Activated naive CD8-positive, alpha-beta T cell (primary cell): ENCODE measurements around the gene ADNP2.

ENCODE experiments used
- H3K27ac Mint-ChIP-seq: one replicate; pipeline ENCODE4 v1.8.0; 2021; ENCODE audit warnings: mixed read lengths
- H3K27me3 Mint-ChIP-seq: one replicate; pipeline ENCODE4 v1.8.0; 2021; ENCODE audit warnings: mixed read lengths
- H3K36me3 Mint-ChIP-seq: one replicate; pipeline ENCODE4 v1.8.0; 2021; ENCODE audit warnings: mixed read lengths
- H3K4me1 Mint-ChIP-seq: one replicate; pipeline ENCODE4 v1.8.0; 2021; ENCODE audit warnings: low read depth, mixed read lengths
- H3K4me3 Mint-ChIP-seq: one replicate; pipeline ENCODE4 v1.8.0; 2021; ENCODE audit warnings: mild to moderate bottlenecking, mixed read lengths
- H3K9me3 Mint-ChIP-seq: one replicate; pipeline ENCODE4 v1.8.0; 2021; ENCODE audit warnings: low read depth, mixed read lengths

The ADNP2 gene

DNA sequence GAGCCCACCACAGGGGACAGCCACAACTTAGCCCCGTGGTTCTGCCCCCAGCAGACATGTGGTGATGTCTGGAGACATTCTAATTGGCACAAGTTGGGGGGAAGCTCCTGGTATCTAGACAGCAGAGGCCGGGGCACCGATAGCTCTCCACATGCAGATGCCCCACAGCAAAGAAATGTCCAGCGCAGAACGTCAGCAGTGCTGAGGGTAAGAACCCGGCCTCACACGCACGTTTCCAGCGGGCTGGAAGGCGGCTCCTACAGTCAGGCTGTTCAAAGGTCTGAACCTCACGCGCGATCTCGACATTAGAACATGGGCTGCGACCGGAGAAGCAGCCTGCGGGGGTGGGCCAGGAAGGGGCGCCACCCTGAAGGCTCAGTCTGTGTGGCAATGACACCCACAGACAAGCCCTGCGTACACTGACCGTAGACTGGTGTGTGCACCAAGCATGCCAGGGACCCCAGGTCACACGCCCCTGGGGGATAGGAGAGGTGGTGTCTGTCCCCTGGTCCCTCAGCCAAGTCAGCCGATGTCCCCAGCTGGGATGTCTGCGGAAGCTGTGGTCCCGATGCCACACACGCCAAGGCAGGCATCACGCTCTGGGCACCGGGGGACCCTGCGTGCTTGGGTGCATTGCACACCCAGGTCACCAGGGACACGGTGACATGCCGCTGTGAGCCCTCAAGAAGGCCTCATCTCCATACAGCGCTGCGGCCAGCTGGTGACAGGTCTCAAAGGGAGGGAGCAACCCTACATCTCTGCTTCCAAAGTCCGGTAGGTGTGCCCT, 71.9 kb downstream of the ADNP2 start:
- Mint-ChIP-seq H3K4me3 (no peak overlapping the region), H3K27me3 (peaks cover under 1% of the 10 kb centered on the region), H3K9me3 (no peaks in the 10 kb centered on the region), H3K4me1 (peaks cover 3% of the 10 kb centered on the region), H3K27ac (no peak overlapping the region), H3K36me3 (no peaks in the 10 kb centered on the region)

DNA sequence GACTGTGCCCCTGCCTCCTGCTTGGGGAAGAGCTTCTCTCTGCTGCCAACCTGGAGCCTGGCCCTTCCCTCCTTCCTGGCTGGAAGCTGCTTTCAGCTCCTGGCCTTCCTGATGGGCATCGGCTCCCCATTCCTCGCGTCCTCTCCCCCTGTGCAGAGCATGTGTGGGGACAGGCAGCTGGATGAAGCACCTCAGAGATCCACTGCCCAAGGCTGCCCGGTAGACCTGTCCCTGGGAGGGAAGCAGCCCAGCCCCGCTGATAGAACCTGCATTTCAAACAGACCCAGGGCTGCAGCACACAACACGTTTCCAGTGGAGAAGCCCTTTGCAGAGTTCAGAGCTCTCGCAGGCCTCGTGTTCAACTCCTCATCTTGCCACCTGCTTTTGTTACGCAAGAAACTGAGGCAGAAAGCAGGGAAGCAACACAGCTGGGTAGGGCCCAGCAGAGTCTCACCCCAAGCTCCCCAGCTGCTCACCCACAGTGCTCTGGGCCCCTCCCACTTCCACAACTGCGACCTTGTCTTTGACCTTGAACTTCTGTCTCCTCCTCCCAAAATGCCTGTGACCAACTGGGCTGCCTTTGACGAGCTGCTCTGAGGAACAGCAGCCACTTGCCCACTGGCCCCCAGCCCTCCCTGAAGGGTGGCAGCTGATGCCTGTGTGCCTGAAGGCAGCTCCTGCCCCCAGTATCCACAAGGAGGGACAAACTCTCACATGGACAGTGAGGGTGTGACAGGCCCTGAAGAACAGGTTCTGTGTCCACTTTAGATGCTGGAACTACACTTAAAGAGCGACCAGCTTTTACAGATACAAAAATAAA, 72.8 kb downstream of the ADNP2 start:
- H3K9me3 Mint-ChIP-seq: no peaks in the 10 kb centered on the region
- H3K4me1 Mint-ChIP-seq: peaks cover 1% of the 10 kb centered on the region
- no peaks in the 10 kb centered on the region for H3K36me3 Mint-ChIP-seq
- no peak overlapping the region for H3K4me3 Mint-ChIP-seq
- peaks cover 4% of the 10 kb centered on the region for H3K27me3 Mint-ChIP-seq
- H3K27ac Mint-ChIP-seq: no peak overlapping the region

DNA sequence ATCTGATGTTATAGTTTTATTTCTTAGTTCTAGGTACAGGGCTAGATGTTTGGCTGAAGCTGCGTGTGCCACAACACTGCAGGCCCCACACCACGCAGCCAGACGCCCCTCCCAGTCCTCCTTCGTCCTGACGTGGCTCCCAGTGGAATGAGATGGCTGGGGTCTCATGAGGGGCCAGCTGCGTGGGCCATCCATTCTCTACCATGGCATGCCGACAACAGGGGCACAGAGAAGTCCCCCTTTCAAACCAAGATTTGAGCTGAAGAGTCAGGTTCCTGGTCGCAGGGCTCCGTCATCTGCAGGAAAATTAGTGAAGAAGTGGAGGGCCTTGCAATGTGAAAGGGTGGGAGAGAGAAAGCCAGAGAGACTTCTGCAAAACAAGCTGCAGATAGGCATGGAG, 73.8 kb downstream of the ADNP2 start:
- no peak overlapping the region for H3K27ac Mint-ChIP-seq
- H3K4me1 Mint-ChIP-seq: peaks cover 1% of the 10 kb centered on the region
- H3K27me3 Mint-ChIP-seq: peaks cover 4% of the 10 kb centered on the region
- no peaks in the 10 kb centered on the region for H3K9me3 Mint-ChIP-seq
- no peak overlapping the region for H3K4me3 Mint-ChIP-seq
- H3K36me3 Mint-ChIP-seq: no peaks in the 10 kb centered on the region

DNA sequence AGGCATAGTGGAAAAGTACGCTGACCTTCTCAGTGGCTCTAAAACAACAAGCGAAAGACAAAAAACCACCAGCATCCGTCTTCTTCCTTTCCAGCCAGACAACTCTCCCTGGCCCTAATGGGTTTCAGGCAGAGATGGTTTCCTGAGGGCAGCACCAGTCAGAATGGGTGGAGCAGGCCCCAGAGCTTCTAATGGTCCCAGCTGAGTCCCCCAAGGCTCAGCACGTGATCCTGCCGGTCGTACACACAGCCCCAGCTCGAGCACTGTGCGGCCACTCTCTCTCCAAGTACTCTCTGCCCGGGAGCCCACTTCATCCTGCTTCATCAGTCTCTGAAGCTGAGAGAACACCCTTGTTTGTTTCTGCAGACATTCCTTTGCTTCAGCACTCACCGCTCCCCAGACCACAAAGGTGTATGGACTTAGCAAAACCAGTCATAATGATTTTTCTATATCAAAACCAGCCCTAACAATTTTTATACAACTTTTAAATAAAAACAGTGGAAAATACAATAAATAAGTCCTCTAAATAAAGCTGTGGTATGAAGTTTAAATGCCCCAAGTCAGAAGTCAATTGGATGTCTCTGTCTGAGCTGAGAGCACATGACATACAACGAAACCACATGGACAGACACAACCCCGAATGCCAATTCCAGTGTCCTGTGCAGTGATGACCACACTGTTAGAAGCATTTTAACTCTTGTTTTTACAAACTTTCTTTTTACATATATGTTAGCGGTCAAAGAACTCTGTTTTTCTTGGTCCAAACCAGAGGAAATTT, 74.4 kb downstream of the ADNP2 start:
- no peak overlapping the region for H3K27ac Mint-ChIP-seq
- peaks cover 1% of the 10 kb centered on the region for H3K4me1 Mint-ChIP-seq
- H3K9me3 Mint-ChIP-seq: no peaks in the 10 kb centered on the region
- H3K4me3 Mint-ChIP-seq: no peak overlapping the region
- peaks cover 4% of the 10 kb centered on the region for H3K27me3 Mint-ChIP-seq
- H3K36me3 Mint-ChIP-seq: no peaks in the 10 kb centered on the region

DNA sequence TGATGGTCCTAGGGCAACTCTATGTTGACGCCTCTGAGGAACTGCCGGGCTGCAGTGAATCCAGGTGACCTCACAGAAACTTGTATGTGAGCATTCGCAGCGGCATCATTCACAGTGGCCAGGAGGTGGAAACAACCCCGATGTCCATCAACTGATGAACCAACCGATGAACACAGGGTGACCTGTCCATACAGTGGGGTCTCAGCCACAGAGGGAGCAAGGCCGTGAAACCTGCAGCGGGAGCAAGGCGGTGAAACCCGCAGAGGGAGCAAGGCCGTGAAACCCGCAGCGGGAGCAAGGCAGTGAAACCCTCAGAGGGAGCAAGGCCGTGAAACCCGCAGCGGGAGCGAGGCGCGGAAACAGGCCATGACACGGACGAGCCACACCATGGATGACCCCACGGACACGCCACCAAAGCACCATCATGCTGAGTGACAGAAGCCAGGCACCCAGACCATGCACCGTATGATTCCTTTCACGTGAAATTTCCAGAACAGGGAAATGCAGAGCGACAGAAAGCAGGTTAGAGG, 75.2 kb downstream of the ADNP2 start:
- H3K27me3 Mint-ChIP-seq: peaks cover 4% of the 10 kb centered on the region
- no peaks in the 10 kb centered on the region for H3K9me3 Mint-ChIP-seq
- no peak overlapping the region for H3K27ac Mint-ChIP-seq
- no peak overlapping the region for H3K4me3 Mint-ChIP-seq
- no peaks in the 10 kb centered on the region for H3K4me1 Mint-ChIP-seq
- no peaks in the 10 kb centered on the region for H3K36me3 Mint-ChIP-seq

DNA sequence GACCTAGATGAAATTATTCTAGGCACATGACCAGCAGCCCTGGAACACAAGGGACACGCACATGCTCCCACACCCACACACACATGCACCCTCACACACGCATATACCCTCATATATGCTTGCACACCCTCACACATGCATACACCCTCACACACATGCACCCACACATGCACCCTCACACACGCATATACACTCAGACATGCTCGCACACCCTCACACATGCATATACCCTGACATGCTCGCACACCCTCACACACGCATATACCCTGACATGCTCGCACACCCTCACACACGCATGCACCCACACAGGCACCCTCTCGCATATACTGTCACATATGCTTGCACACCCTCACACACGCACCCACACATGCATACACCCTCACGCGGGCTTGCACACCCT, 76.5 kb downstream of the ADNP2 start:
- Mint-ChIP-seq H3K4me1 (no peaks in the 10 kb centered on the region), H3K4me3 (no peak overlapping the region), H3K27me3 (peaks cover 4% of the 10 kb centered on the region), H3K27ac (no peak overlapping the region), H3K9me3 (no peaks in the 10 kb centered on the region), H3K36me3 (no peaks in the 10 kb centered on the region)

DNA sequence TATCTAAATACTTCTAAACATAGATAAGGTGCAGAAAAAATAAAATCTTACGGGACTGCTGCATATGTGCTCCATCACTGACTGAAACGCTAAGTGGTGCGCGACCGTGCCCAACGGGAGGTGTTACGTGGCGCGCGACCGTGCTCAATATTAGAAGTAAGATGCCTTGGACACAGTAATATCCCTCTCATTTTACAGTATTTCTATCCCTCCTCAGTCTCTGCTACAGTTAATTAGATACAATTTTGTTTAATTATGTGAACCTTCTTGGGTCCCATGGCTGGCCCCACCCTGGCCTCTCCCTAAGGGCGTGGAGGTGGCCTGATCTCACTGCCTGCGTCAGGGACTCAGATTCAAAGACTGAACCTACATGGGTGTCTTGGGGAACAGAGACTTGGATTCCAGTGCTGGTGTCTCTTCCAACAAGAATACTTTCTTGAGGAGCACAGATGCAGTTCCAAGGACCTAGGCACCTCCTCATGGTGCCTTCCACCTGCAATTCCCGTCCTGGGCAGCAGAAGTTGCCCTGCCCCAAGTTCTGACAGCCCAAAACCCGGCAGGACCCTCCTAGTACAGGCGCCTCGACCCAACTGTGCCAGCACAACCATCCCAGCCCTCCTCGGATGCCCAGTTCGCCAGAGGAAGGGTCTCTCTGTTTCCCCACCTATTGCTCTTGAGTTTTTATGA, 79.0 kb downstream of the ADNP2 start:
- Mint-ChIP-seq H3K9me3 (no peaks in the 10 kb centered on the region), H3K27me3 (peaks cover 7% of the 10 kb centered on the region), H3K36me3 (no peaks in the 10 kb centered on the region), H3K4me1 (no peaks in the 10 kb centered on the region), H3K4me3 (no peak overlapping the region), H3K27ac (no peak overlapping the region)

DNA sequence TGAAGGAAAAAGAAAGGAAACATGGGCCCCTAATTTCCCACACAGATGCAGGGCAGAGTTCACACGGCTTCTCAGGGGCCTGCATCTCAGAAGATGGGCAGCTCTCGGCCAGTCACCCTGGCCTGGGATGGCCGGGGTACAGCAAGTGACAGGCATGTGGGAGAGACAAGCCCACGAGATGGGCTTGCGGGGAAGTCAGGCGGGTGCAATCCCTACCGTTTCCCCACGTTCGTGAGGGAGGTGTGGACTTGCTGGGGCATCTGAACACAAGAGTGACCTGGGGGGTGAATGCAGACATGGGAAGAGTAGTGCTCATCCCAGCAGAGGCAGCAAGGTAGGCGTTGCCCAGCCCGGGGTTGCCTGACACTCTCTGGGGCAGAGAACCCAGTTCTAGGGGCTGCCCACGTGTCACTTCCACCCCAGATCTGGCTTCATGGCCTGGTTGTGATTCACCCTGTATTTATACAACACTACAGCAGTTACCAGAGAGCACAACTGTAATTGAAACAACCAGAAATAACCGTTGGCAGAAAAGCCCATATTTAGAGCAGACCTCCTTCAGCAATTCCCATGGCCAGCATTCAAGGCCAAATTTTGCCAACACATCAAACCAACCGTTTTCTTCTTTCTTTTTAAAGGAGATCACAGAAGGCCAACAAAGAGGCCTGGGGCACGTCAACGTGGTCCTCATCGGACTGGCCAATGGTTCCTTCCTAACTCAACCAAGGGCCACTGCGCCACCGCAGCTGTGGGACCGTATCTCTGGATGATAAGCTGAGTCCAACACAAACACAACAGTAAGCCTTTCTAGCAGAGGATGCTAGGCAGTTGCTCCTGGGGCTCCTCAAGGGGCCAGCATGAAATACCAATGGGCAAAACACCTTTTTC, 79.8 kb downstream of the ADNP2 start:
- Mint-ChIP-seq H3K36me3 (no peaks in the 10 kb centered on the region), H3K4me3 (no peak overlapping the region), H3K27ac (no peak overlapping the region), H3K27me3 (peaks cover 8% of the 10 kb centered on the region), H3K9me3 (no peaks in the 10 kb centered on the region), H3K4me1 (no peaks in the 10 kb centered on the region)

DNA sequence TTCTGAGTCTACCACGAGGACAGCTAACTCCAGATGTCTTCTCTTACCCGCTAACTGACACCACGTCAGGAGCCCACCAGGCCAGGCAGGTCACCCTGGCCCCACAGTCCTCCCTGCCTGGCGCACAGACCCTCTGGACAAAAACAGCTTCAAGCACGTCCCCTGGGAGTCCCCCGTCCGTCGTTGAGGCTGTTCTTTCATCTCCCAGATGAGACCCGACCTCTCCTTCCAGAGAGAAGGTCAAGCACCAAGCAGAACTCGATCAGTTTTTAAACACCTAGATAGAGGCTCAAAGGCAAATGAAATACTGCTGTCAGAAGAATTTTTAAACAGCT, 80.4 kb downstream of the ADNP2 start:
- peaks cover under 1% of the 10 kb centered on the region for H3K4me1 Mint-ChIP-seq
- no peaks in the 10 kb centered on the region for H3K36me3 Mint-ChIP-seq
- no peak overlapping the region for H3K27ac Mint-ChIP-seq
- H3K27me3 Mint-ChIP-seq: peaks cover 9% of the 10 kb centered on the region
- no peak overlapping the region for H3K4me3 Mint-ChIP-seq
- no peaks in the 10 kb centered on the region for H3K9me3 Mint-ChIP-seq
